HepG2 (cell line): Measurements from ENCODE around the gene IFI30.

Experiments
- CTCF ChIP-seq: sonication (generic); formaldehyde crosslinking; IDR thresholded peaks from 2 replicates; pipeline ENCODE4 v1.5.0; 2020; ENCODE audit warnings: mild to moderate bottlenecking, missing genetic modification reagents, moderate library complexity
- ZNF263 ChIP-seq: sonication (generic); formaldehyde crosslinking; IDR thresholded peaks from 2 replicates; pipeline ENCODE4 v1.4.0; 2020; ENCODE audit warnings: missing genetic modification reagents
- ZNF563 ChIP-seq: sonication (generic); formaldehyde crosslinking; IDR thresholded peaks from 2 replicates; pipeline ENCODE4 v1.8.0; 2022; ENCODE audit warnings: mild to moderate bottlenecking, moderate library complexity, missing genetic modification reagents

GRCh38 chr19:18165794-18166544 is 7.6 kb upstream of the IFI30 start:
- TF ChIP-seq CTCF (CRISPR knock-in tag) (no peak), ZNF563 (CRISPR knock-in tag) (no peak), ZNF263 (no peak)
